Stimulated activated CD8-positive, alpha-beta memory T cell treated with anti-CD3 and anti-CD28 coated beads, Interleukin-7, amount 100 ng/mL, for 24 hours (primary cell): ENCODE results near the gene SAA1.
"Not testable (repeated sequence)": the region's sequence is repeated elsewhere in the genome, so short reads cannot be mapped to it uniquely, and the experiment has no call there.

Experiments used
- DNase-seq: peaks from one replicate; pipeline ENCODE4 v3.0.0-alpha.2; 2020; ENCODE audit warnings: low read depth

The SAA1 gene

GRCh38 chr11:18259259-18259658 is 6.8 kb upstream of the SAA1 start:
- DNase-seq = no peak

GRCh38 chr11:18261721-18262120 is 4.3 kb upstream of the SAA1 start:
- no peak for DNase-seq

- DNase-seq = not testable (repeated sequence)
These were observed 3.2 kb upstream of the SAA1 start for GRCh38 chr11:18262681-18263350.

- DNase-seq = no peak
These were observed 2.0 kb upstream of the SAA1 start for GRCh38 chr11:18264035-18264434.

- no peak for DNase-seq
These were observed 1.1 kb upstream of the SAA1 start for GRCh38 chr11:18264677-18265555.

GRCh38 chr11:18267335-18268133 is 1.5 kb downstream of the SAA1 start:
- not testable (repeated sequence) for DNase-seq

GRCh38 chr11:18269252-18269651 is 3.2 kb downstream of the SAA1 start:
- not testable (repeated sequence) for DNase-seq

- no peak for DNase-seq
These were observed 4.0 kb downstream of the SAA1 start for GRCh38 chr11:18270102-18270501.

GRCh38 chr11:18271206-18271605 is 5.1 kb downstream of the SAA1 start:
- no peak for DNase-seq

- DNase-seq = no peak
These were observed 11.7 kb downstream of the SAA1 start for GRCh38 chr11:18277565-18278271.

- DNase-seq = no peak
These were observed 14.5 kb downstream of the SAA1 start for GRCh38 chr11:18280438-18281045.

- DNase-seq = no peak
These were observed 16.6 kb downstream of the SAA1 start for GRCh38 chr11:18282626-18283025.

- DNase-seq = no peak
These were observed 19.8 kb downstream of the SAA1 start for GRCh38 chr11:18285841-18286240.

- DNase-seq = no peak
These were observed 22.8 kb downstream of the SAA1 start for GRCh38 chr11:18288911-18289310.

GRCh38 chr11:18294862-18295261 is 28.8 kb downstream of the SAA1 start:
- no peak for DNase-seq

- no peak for DNase-seq
These were observed 29.3 kb downstream of the SAA1 start for GRCh38 chr11:18295316-18295715.

- DNase-seq = no peak
These were observed 33.7 kb downstream of the SAA1 start for GRCh38 chr11:18299721-18300120.

- DNase-seq = no peak
These were observed 38.7 kb downstream of the SAA1 start for GRCh38 chr11:18304745-18305144.

GRCh38 chr11:18307461-18308139 is 41.5 kb downstream of the SAA1 start:
- DNase-seq = no peak

GRCh38 chr11:18308242-18308641 is 42.2 kb downstream of the SAA1 start:
- no peak for DNase-seq

- no peak for DNase-seq
These were observed 43.6 kb downstream of the SAA1 start for GRCh38 chr11:18309691-18310090.
